Epithelial cell of proximal tubule (primary cell): ENCODE results near the gene LMOD1. TPM values are rescaled to one million over a fixed set of nuclear protein-coding genes. Genes with fewer than 3 reads are reported as not detected.

ENCODE experiments used
- DNase-seq: peaks from one replicate; pipeline ENCODE4 v3.0.0-alpha.2; 2011; ENCODE audit warnings: low read depth
- H3K4me3 ChIP-seq: 2 replicates; pipeline ENCODE4 v1.5.1; 2011; ENCODE audit warnings: low read depth, mild to moderate bottlenecking, low read length
- total RNA-seq: library from RNA; depleted of rRNA; stranded (reverse); fragments of >200 nt; gene quantifications from 2 replicates; pipeline ENCODE4 v1.2.3, GENCODE V29; 2015
- TF ChIP-seq, protein P1 (sequence below): conservative IDR thresholded peaks from 2 replicates; pipeline ENCODE4 v1.5.1; 2012; ENCODE audit warnings: low read depth, mild to moderate bottlenecking, low read length

LMOD1 gene
- total RNA-seq, 1 donor from 2014 or later: not detected

DNA sequence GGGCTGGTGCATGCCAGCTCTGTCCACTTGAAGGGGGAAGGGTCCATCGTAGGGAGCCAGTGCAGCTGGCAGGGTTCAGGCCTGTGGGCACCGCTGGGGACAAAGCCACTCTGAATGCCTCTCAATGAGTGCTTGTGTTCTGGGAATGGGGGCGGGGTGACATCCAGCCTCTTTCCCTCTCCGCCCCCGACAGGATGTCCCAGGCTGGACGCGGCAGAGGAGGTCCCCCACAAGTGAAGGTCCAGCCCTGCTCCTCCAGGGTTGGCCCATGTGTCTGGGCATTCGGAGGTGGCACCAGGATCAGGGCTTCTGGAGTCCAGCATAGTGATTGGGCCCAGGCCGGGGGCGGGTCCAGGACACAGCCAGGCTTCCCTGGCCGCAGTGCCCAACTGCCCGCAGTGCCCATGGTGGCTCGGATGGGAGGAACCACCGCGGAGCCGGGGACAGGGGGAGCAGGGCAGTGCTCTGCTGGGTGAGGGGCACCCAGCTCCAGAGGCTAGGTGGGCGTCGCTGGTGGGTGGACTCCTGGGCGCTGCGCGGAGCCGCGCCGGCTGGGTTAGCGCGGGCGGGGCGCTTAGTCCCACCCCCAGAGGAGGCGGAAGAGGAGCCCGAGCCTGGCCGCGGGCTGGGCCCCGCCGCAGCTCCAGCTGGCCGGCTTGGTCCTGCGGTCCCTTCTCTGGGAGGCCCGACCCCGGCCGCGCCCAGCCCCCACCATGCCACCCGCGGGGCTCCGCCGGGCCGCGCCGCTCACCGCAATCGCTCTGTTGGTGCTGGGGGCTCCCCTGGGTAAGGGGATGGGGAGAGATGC, 57.9 kb downstream of the LMOD1 start, which contains the start of gene SHISA4:
Gene SHISA4 (plus strand): TSS at position 617 of the 808 bp plus-strand sequence. CDS start 97 bp downstream, at position 714.
- TF ChIP-seq, protein P1, sequence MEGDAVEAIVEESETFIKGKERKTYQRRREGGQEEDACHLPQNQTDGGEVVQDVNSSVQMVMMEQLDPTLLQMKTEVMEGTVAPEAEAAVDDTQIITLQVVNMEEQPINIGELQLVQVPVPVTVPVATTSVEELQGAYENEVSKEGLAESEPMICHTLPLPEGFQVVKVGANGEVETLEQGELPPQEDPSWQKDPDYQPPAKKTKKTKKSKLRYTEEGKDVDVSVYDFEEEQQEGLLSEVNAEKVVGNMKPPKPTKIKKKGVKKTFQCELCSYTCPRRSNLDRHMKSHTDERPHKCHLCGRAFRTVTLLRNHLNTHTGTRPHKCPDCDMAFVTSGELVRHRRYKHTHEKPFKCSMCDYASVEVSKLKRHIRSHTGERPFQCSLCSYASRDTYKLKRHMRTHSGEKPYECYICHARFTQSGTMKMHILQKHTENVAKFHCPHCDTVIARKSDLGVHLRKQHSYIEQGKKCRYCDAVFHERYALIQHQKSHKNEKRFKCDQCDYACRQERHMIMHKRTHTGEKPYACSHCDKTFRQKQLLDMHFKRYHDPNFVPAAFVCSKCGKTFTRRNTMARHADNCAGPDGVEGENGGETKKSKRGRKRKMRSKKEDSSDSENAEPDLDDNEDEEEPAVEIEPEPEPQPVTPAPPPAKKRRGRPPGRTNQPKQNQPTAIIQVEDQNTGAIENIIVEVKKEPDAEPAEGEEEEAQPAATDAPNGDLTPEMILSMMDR: no peak
- no peak for DNase-seq
- H3K4me3 ChIP-seq: peak within 1 kb of the TSS; percentile 83

DNA sequence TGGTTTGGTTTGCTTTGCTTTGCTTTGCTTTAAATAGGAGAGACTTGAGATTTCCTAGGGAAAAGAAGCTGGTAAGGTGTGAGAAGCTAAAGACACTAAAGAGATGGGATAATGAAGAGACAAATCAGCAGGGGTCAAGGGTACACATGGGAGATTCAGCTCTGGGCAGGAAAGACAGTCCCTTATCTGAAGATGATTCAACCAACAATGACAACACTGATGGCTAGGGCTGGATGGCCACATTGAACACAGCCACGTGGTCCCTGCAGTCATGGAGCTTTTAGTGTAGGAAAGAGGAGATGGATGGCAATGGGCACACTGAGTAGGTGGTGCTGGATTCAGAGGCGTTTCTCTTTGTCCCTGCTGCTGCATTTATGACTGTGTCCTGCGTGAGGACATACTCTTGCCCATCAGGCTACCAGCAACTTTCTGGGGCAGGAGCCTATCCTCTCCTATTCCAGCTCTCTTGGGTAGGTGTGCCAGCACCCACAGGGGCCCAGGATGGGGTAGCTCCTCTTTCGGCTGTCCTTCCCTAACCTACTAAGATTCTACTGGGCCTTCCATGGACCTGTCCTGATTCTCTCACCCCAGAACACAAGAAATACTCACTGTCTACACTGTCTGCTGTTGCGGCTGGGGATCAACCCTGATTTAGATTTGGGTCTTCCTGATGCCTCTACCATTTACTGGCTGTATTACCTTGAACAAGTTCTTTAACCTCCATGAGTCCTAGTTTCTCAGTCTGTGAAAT, 59.1 kb downstream of the LMOD1 start:
- TF ChIP-seq, protein P1: no peak
- no peak overlapping the region for H3K4me3 ChIP-seq
- DNase-seq: no peak

DNA sequence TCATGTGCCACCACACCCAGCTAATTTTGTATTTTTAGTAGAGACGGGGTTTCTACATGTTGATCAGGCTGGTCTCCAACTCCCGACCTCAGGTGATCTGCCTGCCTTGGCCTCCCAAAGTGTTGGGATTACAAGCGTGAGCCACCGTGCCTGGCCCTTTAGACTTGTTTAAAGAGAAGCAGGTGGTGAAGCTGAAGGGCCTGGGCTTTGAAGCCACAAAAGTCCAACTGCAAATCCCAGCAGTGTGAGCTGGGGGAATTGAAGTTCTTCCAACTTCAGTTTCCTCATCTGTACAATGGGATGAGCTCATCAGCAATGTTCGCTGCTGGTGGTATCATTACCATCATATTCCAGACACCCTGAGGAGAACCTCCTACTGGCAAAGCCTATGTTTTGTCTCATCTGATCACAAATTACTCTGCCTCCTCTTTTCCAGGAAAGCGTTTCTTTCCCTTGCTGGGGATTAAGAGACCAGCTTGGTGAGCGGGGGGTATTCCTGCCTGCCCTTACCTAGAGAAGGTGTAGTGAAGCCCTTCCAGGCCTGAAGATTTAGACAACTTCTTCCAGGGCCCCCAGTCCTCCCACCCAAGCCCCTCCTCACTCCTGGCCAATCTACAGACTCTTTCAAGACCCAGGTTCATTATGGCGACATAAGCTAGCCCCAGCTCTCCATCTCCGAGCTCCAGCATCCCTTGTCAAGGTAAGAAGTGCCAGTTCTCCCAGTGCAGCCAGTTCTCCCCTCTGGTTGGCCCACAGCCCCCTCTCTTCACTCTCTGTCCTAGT, 60.1 kb downstream of the LMOD1 start:
- TF ChIP-seq, protein P1: no peak
- no peak for DNase-seq
- H3K4me3 ChIP-seq: no peak overlapping the region

DNA sequence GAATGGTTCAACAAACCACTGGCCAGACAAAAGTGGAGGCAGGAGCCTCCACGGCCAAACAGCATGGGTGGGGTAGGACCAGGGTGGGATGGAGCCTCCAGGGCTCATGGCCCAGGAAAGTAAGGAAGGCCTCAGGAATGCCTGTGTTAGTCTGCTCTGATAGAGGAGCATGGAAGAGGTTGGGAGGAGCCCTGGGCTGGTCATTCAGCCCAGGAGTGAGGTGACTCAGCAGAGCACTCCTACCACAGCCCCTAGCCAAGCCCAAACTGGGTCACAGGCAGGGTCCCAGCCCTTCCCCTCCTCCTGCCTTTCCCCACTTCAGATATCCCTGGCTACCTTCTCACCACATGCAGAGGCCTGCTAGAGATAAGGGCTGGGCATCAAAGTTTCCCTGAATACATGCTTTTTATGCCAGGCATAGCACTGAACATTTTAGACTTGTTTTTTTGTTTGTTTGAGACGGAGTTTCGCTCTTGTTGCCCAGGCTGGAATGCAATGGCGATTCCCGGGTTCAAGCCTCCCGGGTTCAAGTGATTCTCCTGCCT, 60.7 kb downstream of the LMOD1 start:
- no peak for DNase-seq
- H3K4me3 ChIP-seq: no peak overlapping the region
- TF ChIP-seq, protein P1: no peak

DNA sequence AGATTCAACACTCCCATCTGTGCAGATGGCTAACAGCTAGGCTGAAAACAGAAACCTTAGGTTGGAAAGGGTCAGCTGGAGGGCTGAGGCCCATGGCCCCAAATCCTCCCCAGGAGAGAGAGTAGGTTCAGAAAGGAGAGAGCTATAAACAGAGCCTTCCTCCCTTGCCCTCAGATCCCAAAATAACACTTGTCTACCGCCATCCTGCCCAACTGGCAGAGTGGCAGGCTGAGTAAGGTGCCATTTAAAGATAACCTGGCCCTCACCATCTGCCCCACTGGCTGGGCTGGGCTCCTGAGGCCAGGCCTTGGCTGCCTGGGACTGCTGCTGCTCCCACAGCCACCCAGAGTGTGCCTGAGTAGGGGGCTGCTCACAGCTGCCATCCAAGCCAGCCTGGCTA, 61.9 kb downstream of the LMOD1 start:
- TF ChIP-seq, protein P1: no peak
- DNase-seq: no peak
- no peak overlapping the region for H3K4me3 ChIP-seq

DNA sequence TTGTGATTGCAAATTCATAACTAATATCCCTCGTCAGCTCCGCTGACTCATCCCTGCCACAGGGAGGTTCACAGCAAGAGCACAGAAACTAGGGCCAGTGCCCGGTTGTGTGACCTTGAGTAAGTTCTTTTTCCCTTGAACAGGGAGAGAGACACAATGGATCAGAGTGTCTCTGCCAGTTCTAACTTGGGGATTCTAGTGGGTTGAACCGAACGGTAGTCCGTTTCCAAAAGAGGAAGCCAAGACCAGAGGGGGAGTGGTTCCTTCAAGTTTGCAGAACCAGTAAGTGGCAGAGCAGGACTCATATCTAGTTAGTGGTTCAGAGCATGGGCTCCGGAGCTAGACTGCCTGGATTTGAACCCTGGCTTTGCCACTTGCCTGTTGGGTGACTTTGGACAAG, 62.6 kb downstream of the LMOD1 start:
- TF ChIP-seq, protein P1: no peak
- no peak overlapping the region for H3K4me3 ChIP-seq
- DNase-seq: no peak
